Measurements from ENCODE around the gene NR2F2.

DNA sequence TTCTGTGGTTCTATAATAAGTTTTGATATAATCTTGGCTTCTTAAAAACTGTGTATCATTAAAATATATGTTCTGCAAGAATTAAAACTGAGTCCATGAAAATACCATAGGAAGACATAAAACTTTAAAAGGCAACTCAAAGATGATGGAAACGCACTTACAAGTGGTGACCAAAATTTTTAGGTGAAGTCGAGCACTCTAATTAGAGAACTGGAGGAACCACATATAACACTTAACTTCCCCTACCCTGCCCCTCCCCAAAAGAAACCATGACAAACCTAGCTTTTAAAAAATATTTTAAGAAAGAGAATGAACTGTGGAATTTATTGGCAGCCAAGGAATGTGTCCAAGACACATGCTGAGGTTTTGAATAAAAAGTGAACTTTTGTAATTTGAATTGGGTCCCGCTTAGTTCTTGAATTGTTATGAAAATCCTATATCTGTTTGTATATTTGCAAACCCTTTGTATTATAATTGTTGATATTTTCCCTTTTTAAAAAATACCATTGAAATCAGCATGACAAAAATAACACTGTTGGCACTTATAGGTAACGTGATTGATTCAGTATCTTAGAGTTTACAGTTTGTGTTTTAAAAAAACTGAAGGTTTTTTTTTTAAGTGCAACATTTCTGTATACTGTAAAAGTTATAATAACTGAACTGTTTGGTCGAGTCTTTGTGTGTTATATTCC is 7.7 kb downstream of the NR2F2 start:
- TF ChIP-seq, protein P1, sequence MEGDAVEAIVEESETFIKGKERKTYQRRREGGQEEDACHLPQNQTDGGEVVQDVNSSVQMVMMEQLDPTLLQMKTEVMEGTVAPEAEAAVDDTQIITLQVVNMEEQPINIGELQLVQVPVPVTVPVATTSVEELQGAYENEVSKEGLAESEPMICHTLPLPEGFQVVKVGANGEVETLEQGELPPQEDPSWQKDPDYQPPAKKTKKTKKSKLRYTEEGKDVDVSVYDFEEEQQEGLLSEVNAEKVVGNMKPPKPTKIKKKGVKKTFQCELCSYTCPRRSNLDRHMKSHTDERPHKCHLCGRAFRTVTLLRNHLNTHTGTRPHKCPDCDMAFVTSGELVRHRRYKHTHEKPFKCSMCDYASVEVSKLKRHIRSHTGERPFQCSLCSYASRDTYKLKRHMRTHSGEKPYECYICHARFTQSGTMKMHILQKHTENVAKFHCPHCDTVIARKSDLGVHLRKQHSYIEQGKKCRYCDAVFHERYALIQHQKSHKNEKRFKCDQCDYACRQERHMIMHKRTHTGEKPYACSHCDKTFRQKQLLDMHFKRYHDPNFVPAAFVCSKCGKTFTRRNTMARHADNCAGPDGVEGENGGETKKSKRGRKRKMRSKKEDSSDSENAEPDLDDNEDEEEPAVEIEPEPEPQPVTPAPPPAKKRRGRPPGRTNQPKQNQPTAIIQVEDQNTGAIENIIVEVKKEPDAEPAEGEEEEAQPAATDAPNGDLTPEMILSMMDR (IDR thresholded peaks at IDR 0.05) = no peak
- TF ChIP-seq POLR2A (IDR thresholded peaks at IDR 0.05) (no peak), POLR2AphosphoS5 (IDR thresholded peaks at IDR 0.05) (no peak), EP300 (IDR thresholded peaks at IDR 0.05) (no peak)
